Neutrophil (primary cell): Measurements from ENCODE around the gene PTX4.

ENCODE experiments used
- H3K27ac ChIP-seq: fragments of 200-600 bp; sonication (generic); 2 replicates; pipeline ENCODE4 v1.5.1; 2016; ENCODE audit warnings: mild to moderate bottlenecking, moderate library complexity
- H3K27me3 ChIP-seq: fragments of 200-600 bp; sonication (generic); 2 replicates; pipeline ENCODE4 v1.6.0; 2016; ENCODE audit warnings: mild to moderate bottlenecking
- H3K36me3 ChIP-seq: fragments of 200-600 bp; sonication (generic); 2 replicates; pipeline ENCODE4 v1.5.1; 2017
- H3K4me1 ChIP-seq, 2 experiments: fragments of 200-600 bp in 1 of 2; sonication (generic) in 1 of 2; 1 replicate in 1 of 2; 2 replicates in 1 of 2; pipeline versions ENCODE4 v1.5.1 to v1.6.1; 2013 to 2016; ENCODE audit warnings: low read depth in 1 of 2, low read length in 1 of 2, mild to moderate bottlenecking in 1 of 2, moderate library complexity in 1 of 2; ENCODE audit not compliant: control insufficient read depth in 1 of 2, insufficient read depth in 1 of 2
- H3K4me3 ChIP-seq, 2 experiments: fragments of 200-600 bp in 1 of 2; sonication (generic) in 1 of 2; 1 replicate in 1 of 2; 2 replicates in 1 of 2; pipeline ENCODE4 v1.5.1; 2013 to 2016; ENCODE audit warnings: low read depth in 1 of 2, low read length in 1 of 2, mild to moderate bottlenecking in 1 of 2, moderate library complexity in 1 of 2
- H3K9me3 ChIP-seq: fragments of 200-600 bp; sonication (generic); 2 replicates; pipeline ENCODE4 v1.5.1; 2016
- CTCF ChIP-seq: fragments of 200-600 bp; sonication (generic); IDR thresholded peaks from 2 replicates; pipeline ENCODE4 v1.5.1; 2016; ENCODE audit warnings: antibody characterized with exemption

The PTX4 gene

GRCh38 chr16:1510941-1511351 lies 22.2 kb upstream of the PTX4 start:
- H3K4me3 ChIP-seq: no peak overlapping the region
- no peaks in the 10 kb centered on the region for H3K4me1 ChIP-seq
- no peaks in the 10 kb centered on the region for H3K27me3 ChIP-seq
- peaks cover 46% of the 10 kb centered on the region for H3K36me3 ChIP-seq
- TF ChIP-seq CTCF: no peak
- H3K27ac ChIP-seq: no peak overlapping the region
- no peaks in the 10 kb centered on the region for H3K9me3 ChIP-seq

- H3K27ac ChIP-seq: no peak overlapping the region
- no peaks in the 10 kb centered on the region for H3K27me3 ChIP-seq
- peaks cover 49% of the 10 kb centered on the region for H3K36me3 ChIP-seq
- no peaks in the 10 kb centered on the region for H3K4me1 ChIP-seq
- H3K9me3 ChIP-seq: no peaks in the 10 kb centered on the region
- TF ChIP-seq CTCF: no peak
- H3K4me3 ChIP-seq: no peak overlapping the region
These were observed 21.5 kb upstream of the PTX4 start for GRCh38 chr16:1510272-1510671.

- Histone ChIP-seq H3K27ac (no peak overlapping the region), H3K4me3 (no peak overlapping the region), H3K4me1 (no peaks in the 10 kb centered on the region), H3K9me3 (no peaks in the 10 kb centered on the region), H3K27me3 (no peaks in the 10 kb centered on the region), H3K36me3 (peaks cover 49% of the 10 kb centered on the region)
- no peak for TF ChIP-seq CTCF
These were observed 20.8 kb upstream of the PTX4 start for GRCh38 chr16:1509307-1510221.

GRCh38 chr16:1508494-1509187 lies 19.9 kb upstream of the PTX4 start:
- Histone ChIP-seq H3K4me1 (no peaks in the 10 kb centered on the region), H3K27ac (no peak overlapping the region), H3K4me3 (no peak overlapping the region), H3K27me3 (no peaks in the 10 kb centered on the region), H3K9me3 (no peaks in the 10 kb centered on the region), H3K36me3 (peaks cover 52% of the 10 kb centered on the region)
- TF ChIP-seq CTCF: no peak

GRCh38 chr16:1506494-1507213 lies 17.9 kb upstream of the PTX4 start:
- Histone ChIP-seq H3K27ac (no peak overlapping the region), H3K4me3 (no peak overlapping the region), H3K36me3 (peaks cover 72% of the 10 kb centered on the region), H3K27me3 (no peaks in the 10 kb centered on the region), H3K4me1 (no peaks in the 10 kb centered on the region), H3K9me3 (no peaks in the 10 kb centered on the region)
- TF ChIP-seq CTCF: no peak
